Esophagus muscularis mucosa (tissue), 3 donors: ENCODE measurements around the gene NR1I3.

Source experiments
- POLR2AphosphoS5 ChIP-seq, 2 donors: sonication (generic); formaldehyde crosslinking; IDR thresholded peaks; one replicate each; pipeline ENCODE4 v1.6.1; 2017; ENCODE audit warnings: antibody characterized with exemption in 2 of 2
- TF ChIP-seq, protein P1 (sequence below), 3 experiments: fragments of 200-600 bp in 2 of 3; fragments of 450-650 bp in 1 of 3; sonication (generic) in 2 of 3; IDR thresholded peaks; one replicate each; pipeline ENCODE4 v1.5.1; 2017 to 2019; ENCODE audit warnings: antibody characterized with exemption in 3 of 3, mild to moderate bottlenecking in 2 of 3, moderate library complexity in 1 of 3

DNA sequence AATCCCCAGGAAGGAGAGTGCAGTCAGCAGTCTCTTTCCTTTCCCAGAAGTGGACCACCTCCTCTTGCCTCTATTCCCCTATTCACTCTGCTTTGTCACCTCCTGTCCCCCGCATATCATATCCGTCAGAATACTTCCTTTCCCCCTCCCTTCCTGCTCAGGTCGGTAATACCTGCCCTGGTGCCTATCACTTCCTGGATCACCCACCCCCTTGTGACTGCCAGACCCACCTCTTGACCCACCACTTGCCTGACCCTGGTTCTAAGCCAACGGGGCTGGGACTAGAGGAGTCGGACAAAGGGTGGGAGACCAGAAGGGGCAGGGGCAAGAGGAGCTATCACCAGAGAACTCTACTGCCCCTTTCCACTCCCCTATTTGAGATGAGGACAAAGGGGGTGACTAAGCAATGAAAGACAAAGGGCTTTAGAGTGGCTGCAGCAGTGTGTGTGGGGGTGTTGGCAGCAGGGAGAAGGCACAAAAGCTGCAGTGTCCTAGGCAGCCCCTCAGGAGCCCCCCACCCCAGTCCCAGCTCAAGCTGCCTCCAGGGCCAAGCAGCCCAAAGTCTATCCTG, 37.5 kb downstream of the NR1I3 start:
- TF ChIP-seq, protein P1, sequence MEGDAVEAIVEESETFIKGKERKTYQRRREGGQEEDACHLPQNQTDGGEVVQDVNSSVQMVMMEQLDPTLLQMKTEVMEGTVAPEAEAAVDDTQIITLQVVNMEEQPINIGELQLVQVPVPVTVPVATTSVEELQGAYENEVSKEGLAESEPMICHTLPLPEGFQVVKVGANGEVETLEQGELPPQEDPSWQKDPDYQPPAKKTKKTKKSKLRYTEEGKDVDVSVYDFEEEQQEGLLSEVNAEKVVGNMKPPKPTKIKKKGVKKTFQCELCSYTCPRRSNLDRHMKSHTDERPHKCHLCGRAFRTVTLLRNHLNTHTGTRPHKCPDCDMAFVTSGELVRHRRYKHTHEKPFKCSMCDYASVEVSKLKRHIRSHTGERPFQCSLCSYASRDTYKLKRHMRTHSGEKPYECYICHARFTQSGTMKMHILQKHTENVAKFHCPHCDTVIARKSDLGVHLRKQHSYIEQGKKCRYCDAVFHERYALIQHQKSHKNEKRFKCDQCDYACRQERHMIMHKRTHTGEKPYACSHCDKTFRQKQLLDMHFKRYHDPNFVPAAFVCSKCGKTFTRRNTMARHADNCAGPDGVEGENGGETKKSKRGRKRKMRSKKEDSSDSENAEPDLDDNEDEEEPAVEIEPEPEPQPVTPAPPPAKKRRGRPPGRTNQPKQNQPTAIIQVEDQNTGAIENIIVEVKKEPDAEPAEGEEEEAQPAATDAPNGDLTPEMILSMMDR (IDR thresholded peaks at IDR 0.05) = no peak
- TF ChIP-seq POLR2AphosphoS5 (IDR thresholded peaks at IDR 0.05) = no peak
